Measurements from ENCODE around the gene FAM222B. TPM values are rescaled to one million over a fixed set of nuclear protein-coding genes. Genes with fewer than 3 reads are reported as not detected.
A peak's percentile ranks its signal among the peaks of the same experiment; 100 is the strongest.

Gene FAM222B
- polyA plus RNA-seq, 1 donor from 2014 or later: 6.4 TPM

- Histone ChIP-seq H3K9ac (ENCODE audit: low read length) (peak overlapping the region; percentile 39), H3K4me2 (ENCODE audit: low read length) (peak overlapping the region; percentile 94), H3K9me2 (ENCODE audit: insufficient read depth, low read length) (no peaks in the 10 kb centered on the region), H3K27ac (ENCODE audit: low read length) (no peak overlapping the region), H2AFZ (ENCODE audit: low read depth, low read length) (no peak overlapping the region), H3K79me2 (replicated peaks; ENCODE audit: insufficient read depth, low read length) (no peaks in the 10 kb centered on the region), H4K20me1 (ENCODE audit: insufficient read depth) (no peaks in the 10 kb centered on the region), H3K27me3 (ENCODE audit: insufficient read depth, low read depth, low read length) (peaks cover 4% of the 10 kb centered on the region), H3K4me3 (ENCODE audit: low read length) (peak overlapping the region; percentile 93), H3K36me3 (ENCODE audit: insufficient read depth, low read length) (no peaks in the 10 kb centered on the region), H3K9me3 (ENCODE audit: low read length) (no peaks in the 10 kb centered on the region), H3F3A (ENCODE audit: insufficient read depth, low read length, poor library complexity, severe bottlenecking) (no peaks in the 10 kb centered on the region)
- TF ChIP-seq CTCF (IDR thresholded peaks at IDR 0.05; ENCODE audit: poor library complexity, severe bottlenecking) (peak; percentile 98), MXI1 (conservative IDR thresholded peaks at IDR 0.05; ENCODE audit: poor library complexity, severe bottlenecking) (peak; percentile 56), POLR2AphosphoS5 (IDR thresholded peaks at IDR 0.05) (no peak), SMC3 (conservative IDR thresholded peaks at IDR 0.05; ENCODE audit: poor library complexity) (peak; percentile 84), EZH2 (IDR thresholded peaks at IDR 0.05; ENCODE audit: borderline replicate concordance, insufficient read depth, low read length, poor library complexity, severe bottlenecking) (no peak), TAF1 (IDR thresholded peaks at IDR 0.05; ENCODE audit: low read depth) (no peak), RAD21 (conservative IDR thresholded peaks at IDR 0.05) (peak; percentile 97)
These were observed 115.7 kb downstream of the FAM222B start for GRCh38 chr17:28726627-28727491.

- Histone ChIP-seq H3K9me2 (ENCODE audit: insufficient read depth, low read length) (no peaks in the 10 kb centered on the region), H3K9me3 (ENCODE audit: low read length) (no peaks in the 10 kb centered on the region), H4K20me1 (ENCODE audit: insufficient read depth) (no peaks in the 10 kb centered on the region), H3K79me2 (replicated peaks; ENCODE audit: insufficient read depth, low read length) (peaks cover 5% of the 10 kb centered on the region), H2AFZ (ENCODE audit: low read depth, low read length) (no peak within 1 kb of the TSS), H3K4me3 (ENCODE audit: low read length) (peak within 1 kb of the TSS; percentile 93), H3F3A (ENCODE audit: insufficient read depth, low read length, poor library complexity, severe bottlenecking) (no peaks in the 10 kb centered on the region), H3K4me2 (ENCODE audit: low read length) (peak within 1 kb of the TSS; percentile 94), H3K36me3 (ENCODE audit: insufficient read depth, low read length) (no peaks in the 10 kb centered on the region), H3K27me3 (ENCODE audit: insufficient read depth, low read depth, low read length) (peaks cover 4% of the 10 kb centered on the region), H3K9ac (ENCODE audit: low read length) (peak within 1 kb of the TSS; percentile 42), H3K27ac (ENCODE audit: low read length) (no peak within 1 kb of the TSS)
- TF ChIP-seq REST (IDR thresholded peaks at IDR 0.05; ENCODE audit: borderline replicate concordance) (no peak), MXI1 (conservative IDR thresholded peaks at IDR 0.05; ENCODE audit: poor library complexity, severe bottlenecking) (no peak), RAD21 (conservative IDR thresholded peaks at IDR 0.05) (no peak), EZH2 (IDR thresholded peaks at IDR 0.05; ENCODE audit: borderline replicate concordance, insufficient read depth, low read length, poor library complexity, severe bottlenecking) (no peak), EP300 (conservative IDR thresholded peaks at IDR 0.05; ENCODE audit: poor library complexity, severe bottlenecking) (no peak), POLR2AphosphoS5 (IDR thresholded peaks at IDR 0.05) (no peak), TAF1 (IDR thresholded peaks at IDR 0.05; ENCODE audit: low read depth) (no peak), SMC3 (conservative IDR thresholded peaks at IDR 0.05; ENCODE audit: poor library complexity) (no peak), CTCF (IDR thresholded peaks at IDR 0.05; ENCODE audit: poor library complexity, severe bottlenecking) (no peak)
These were observed 116.4 kb downstream of the FAM222B start, which contains the start of gene TLCD1 for GRCh38 chr17:28726226-28726626. TSS of gene TLCD1 (minus strand) at chr17:28726233. CDS start at chr17:28726097, 136 bp downstream.
